Left ventricle myocardium inferior (tissue), 1 donor: ENCODE measurements around the gene MXI1. TPM values are rescaled to one million over a fixed set of nuclear protein-coding genes. Genes with fewer than 3 reads are reported as not detected.
"Not testable (repeated sequence)": the region's sequence is repeated elsewhere in the genome, so short reads cannot be mapped to it uniquely, and the experiment has no call there.

Source experiments
- DNase-seq: peaks from one replicate; pipeline ENCODE4 v3.0.0-alpha.2; 2020
- H3K27ac ChIP-seq: fragments of 200-600 bp; replicated peaks from 2 replicates; pipeline ENCODE4 v1.8.0; 2021
- H3K27me3 ChIP-seq: fragments of 200-600 bp; 2 replicates; pipeline ENCODE4 v1.8.0; 2021; ENCODE audit warnings: low read depth
- H3K36me3 ChIP-seq: fragments of 200-600 bp; 2 replicates; pipeline ENCODE4 v1.8.0; 2021
- H3K4me1 ChIP-seq: fragments of 200-600 bp; 2 replicates; pipeline ENCODE4 v1.8.0; 2021
- H3K4me3 ChIP-seq: fragments of 200-600 bp; 2 replicates; pipeline ENCODE4 v1.8.0; 2021; ENCODE audit warnings: mild to moderate bottlenecking, moderate library complexity
- H3K9me3 ChIP-seq: fragments of 200-600 bp; replicated peaks from 2 replicates; pipeline ENCODE4 v1.8.0; 2021
- CTCF ChIP-seq: fragments of 200-600 bp; IDR thresholded peaks from 2 replicates; pipeline ENCODE4 v1.8.0; 2021; ENCODE audit warnings: antibody characterized with exemption, mild to moderate bottlenecking, borderline replicate concordance
- intact Hi-C: fragments of 100-400 bp; cut with micrococcal nuclease; formaldehyde crosslinking; loops from one replicate; pipeline ENCODE4 v1.11.0; 2022
- total RNA-seq: library from RNA; stranded (reverse); fragmentation: NEBNext Ultra II Directional; extraction: Animal tissue kit (Norgen Biotek cat#: 25700); gene quantifications from one replicate; pipeline ENCODE4 v1.2.1, GENCODE V29; 2021
- donor health status: DM: no; HTN: yes; CAD: no; lungs with severe emphysema.

MXI1 gene
- total RNA-seq, 1 donor from 2014 or later, result 60.0 TPM

- no peak for TF ChIP-seq CTCF
- H3K36me3 ChIP-seq, result no peaks in the 10 kb centered on the region
- no peaks in the 10 kb centered on the region for H3K27me3 ChIP-seq
- no peak overlapping the region for H3K4me3 ChIP-seq
- DNase-seq, result no peak
- intact Hi-C loops, result no loop called here
- H3K4me1 ChIP-seq, result peaks cover 1% of the 10 kb centered on the region
- H3K27ac ChIP-seq, result no peak overlapping the region
- no peaks in the 10 kb centered on the region for H3K9me3 ChIP-seq
Measured at GRCh38 chr10:110181911-110182310, 25.5 kb upstream of the MXI1 start.

- Histone ChIP-seq H3K36me3 (no peaks in the 10 kb centered on the region), H3K4me1 (no peaks in the 10 kb centered on the region), H3K9me3 (no peaks in the 10 kb centered on the region), H3K27me3 (no peaks in the 10 kb centered on the region), H3K27ac (no peak overlapping the region), H3K4me3 (no peak overlapping the region)
- no peak for TF ChIP-seq CTCF
- DNase-seq, result no peak
- intact Hi-C loops, result no loop called here
Measured at GRCh38 chr10:110184398-110184797, 23.0 kb upstream of the MXI1 start.

GRCh38 chr10:110185646-110186182 lies 21.7 kb upstream of the MXI1 start:
- H3K9me3 ChIP-seq, H3K27me3 ChIP-seq, H3K4me1 ChIP-seq, H3K27ac ChIP-seq, H3K36me3 ChIP-seq, DNase-seq, intact Hi-C loops, H3K4me3 ChIP-seq: not testable (repeated sequence)

- no peak overlapping the region for H3K4me3 ChIP-seq
- H3K4me1 ChIP-seq, result no peaks in the 10 kb centered on the region
- TF ChIP-seq CTCF, result no peak
- intact Hi-C loops, result no loop called here
- DNase-seq, result no peak
- no peak overlapping the region for H3K27ac ChIP-seq
- H3K36me3 ChIP-seq, result no peaks in the 10 kb centered on the region
- no peaks in the 10 kb centered on the region for H3K27me3 ChIP-seq
- H3K9me3 ChIP-seq, result peaks cover 7% of the 10 kb centered on the region
Measured at GRCh38 chr10:110190170-110190569, 17.2 kb upstream of the MXI1 start.

- Histone ChIP-seq H3K9me3 (peaks cover 7% of the 10 kb centered on the region), H3K27ac (no peak overlapping the region), H3K4me3 (no peak overlapping the region), H3K36me3 (no peaks in the 10 kb centered on the region), H3K4me1 (no peaks in the 10 kb centered on the region), H3K27me3 (no peaks in the 10 kb centered on the region)
- DNase-seq, result no peak
- peak; percentile 18 for TF ChIP-seq CTCF
- intact Hi-C loops, result no loop called here
Measured at GRCh38 chr10:110192552-110192951, 14.9 kb upstream of the MXI1 start.

- H3K4me3 ChIP-seq, result no peak overlapping the region
- H3K9me3 ChIP-seq, result no peaks in the 10 kb centered on the region
- H3K4me1 ChIP-seq, result no peaks in the 10 kb centered on the region
- no peaks in the 10 kb centered on the region for H3K36me3 ChIP-seq
- intact Hi-C loops, result loop anchor here (10.0 kb wide), 1 partner anchor 56 kb away; no protein-coding TSS in a partner anchor
- no peaks in the 10 kb centered on the region for H3K27me3 ChIP-seq
- H3K27ac ChIP-seq, result no peak overlapping the region
- no peak for TF ChIP-seq CTCF
- no peak for DNase-seq
Measured at GRCh38 chr10:110200503-110200902, 6.9 kb upstream of the MXI1 start.

- H3K4me1 ChIP-seq, H3K9me3 ChIP-seq, H3K36me3 ChIP-seq, DNase-seq, H3K27ac ChIP-seq, H3K27me3 ChIP-seq, H3K4me3 ChIP-seq: not testable (repeated sequence)
- intact Hi-C loops, result loop anchor here (10.0 kb wide), 1 partner anchor 56 kb away; no protein-coding TSS in a partner anchor
Measured at GRCh38 chr10:110201046-110201445, 6.4 kb upstream of the MXI1 start.
